Kidney (tissue), 14 donors: Measurements from ENCODE around the gene BAG2. TPM values are rescaled to one million over a fixed set of nuclear protein-coding genes. Genes with fewer than 3 reads are reported as not detected.

Experiments
- DNase-seq, 5 donors: peaks; one replicate each; pipeline ENCODE4 v3.0.0-alpha.2; 2013 to 2020
- FAIRE-seq: peaks from 2 replicates; lab custom pipeline; 2012; peaks lifted over from hg19 to GRCh38; lab: Jason Lieb, UNC
- H3K27ac ChIP-seq, 2 donors: one replicate each; pipeline ENCODE4 v1.7.0; 2013; ENCODE audit warnings: low read depth in 2 of 2, low read length in 2 of 2, inconsistent platforms in 1 of 2
- H3K27me3 ChIP-seq: one replicate; pipeline ENCODE4 v1.7.1; 2013; ENCODE audit warnings: low read length, inconsistent platforms; ENCODE audit not compliant: control insufficient read depth, insufficient read depth
- H3K36me3 ChIP-seq, 3 donors: one replicate each; pipeline versions ENCODE4 v1.7.0 to v1.7.1; 2013; ENCODE audit warnings: low read length in 3 of 3, control low read depth in 1 of 3, inconsistent platforms in 1 of 3; ENCODE audit not compliant: insufficient read depth in 3 of 3, control insufficient read depth in 2 of 3
- H3K4me1 ChIP-seq, 3 donors: one replicate each; pipeline versions ENCODE4 v1.7.0 to v1.7.1; 2013; ENCODE audit warnings: low read length in 3 of 3, inconsistent platforms in 1 of 3, low read depth in 1 of 3; ENCODE audit not compliant: control insufficient read depth in 2 of 3, insufficient read depth in 2 of 3
- H3K4me3 ChIP-seq, 3 donors: one replicate each; pipeline versions ENCODE4 v1.7.0 to v1.8.1; 2013; ENCODE audit warnings: low read length in 3 of 3, control low read depth in 1 of 3, inconsistent platforms in 1 of 3
- H3K9ac ChIP-seq, 3 donors: one replicate each; pipeline versions ENCODE4 v1.7.0 to v1.7.1; 2013; ENCODE audit warnings: low read length in 3 of 3, control low read depth in 1 of 3, inconsistent platforms in 1 of 3
- H3K9me3 ChIP-seq, 3 donors: one replicate each; pipeline versions ENCODE4 v1.7.0 to v1.7.1; 2013; ENCODE audit warnings: low read length in 3 of 3, control low read depth in 1 of 3, inconsistent platforms in 1 of 3; ENCODE audit not compliant: control insufficient read depth in 2 of 3, insufficient read depth in 1 of 3
- CTCF ChIP-seq: IDR thresholded peaks from 3 replicates; pipeline ENCODE4 v1.5.1; 2012; ENCODE audit warnings: mild to moderate bottlenecking, moderate library complexity, borderline replicate concordance; ENCODE audit not compliant: insufficient read depth; ENCODE audit errors: extremely low read depth
- intact Hi-C: fragments of 100-400 bp; cut with DNase I; formaldehyde crosslinking; loops from one replicate; pipeline ENCODE4 v1.11.1; 2022
- polyA plus RNA-seq: library from polyadenylated mRNA; stranded (reverse); fragments of 350-450 nt; fragmentation: Illumina TruSeq; extraction: RNeasy Lipid Tissue Mini Kit (QIAGEN cat#74804); gene quantifications from one replicate; pipeline ENCODE4 v1.2.3, GENCODE V29; 2014; ENCODE audit warnings: low read depth, low replicate concordance; ENCODE audit not compliant: insufficient read depth
- total RNA-seq: library from RNA; stranded (reverse); fragmentation: NEBNext Ultra II Directional; extraction: Animal tissue kit (Norgen Biotek cat#: 25700); gene quantifications from one replicate; pipeline ENCODE4 v1.2.1, GENCODE V29; 2021
- donor health status: control.
- donor health status: control.
- donor health status: control.
- donor health status: control.
- donor health status: control.
- donor health status: DM: yes; HTN: yes; CAD: no.
- donor health status: Normal renal cell carcinoma (clear cell type).

Gene BAG2
- total and polyA plus RNA-seq, 2 donors from 2014 or later, result 2.7 to 3.2 TPM

- H3K4me1 ChIP-seq, result no peaks in the 10 kb centered on the region
- intact Hi-C loops, result no loop called here
- no peak for TF ChIP-seq CTCF
- peaks cover 0 to 26% (median 13%) of the 10 kb centered on the region in 3 donors for H3K36me3 ChIP-seq
- no peaks in the 10 kb centered on the region for H3K27me3 ChIP-seq
- H3K9me3 ChIP-seq, result no peaks in the 10 kb centered on the region
- H3K27ac ChIP-seq, result no peak overlapping the region
- DNase-seq (no peak), FAIRE-seq (no peak)
- H3K9ac ChIP-seq, result no peak overlapping the region
- no peak overlapping the region for H3K4me3 ChIP-seq
Observed at GRCh38 chr6:57143690-57144089, 28.4 kb upstream of the BAG2 start.

GRCh38 chr6:57147401-57147800 is 24.7 kb upstream of the BAG2 start:
- H3K9ac ChIP-seq, result no peak overlapping the region
- H3K27me3 ChIP-seq, result no peaks in the 10 kb centered on the region
- no peaks in the 10 kb centered on the region for H3K9me3 ChIP-seq
- H3K36me3 ChIP-seq, result peaks cover 0 to 21% (median 11%) of the 10 kb centered on the region in 3 donors
- TF ChIP-seq CTCF, result no peak
- no peaks in the 10 kb centered on the region for H3K4me1 ChIP-seq
- DNase-seq (no peak), FAIRE-seq (no peak)
- H3K27ac ChIP-seq, result no peak overlapping the region
- intact Hi-C loops, result no loop called here
- no peak overlapping the region for H3K4me3 ChIP-seq

DNA sequence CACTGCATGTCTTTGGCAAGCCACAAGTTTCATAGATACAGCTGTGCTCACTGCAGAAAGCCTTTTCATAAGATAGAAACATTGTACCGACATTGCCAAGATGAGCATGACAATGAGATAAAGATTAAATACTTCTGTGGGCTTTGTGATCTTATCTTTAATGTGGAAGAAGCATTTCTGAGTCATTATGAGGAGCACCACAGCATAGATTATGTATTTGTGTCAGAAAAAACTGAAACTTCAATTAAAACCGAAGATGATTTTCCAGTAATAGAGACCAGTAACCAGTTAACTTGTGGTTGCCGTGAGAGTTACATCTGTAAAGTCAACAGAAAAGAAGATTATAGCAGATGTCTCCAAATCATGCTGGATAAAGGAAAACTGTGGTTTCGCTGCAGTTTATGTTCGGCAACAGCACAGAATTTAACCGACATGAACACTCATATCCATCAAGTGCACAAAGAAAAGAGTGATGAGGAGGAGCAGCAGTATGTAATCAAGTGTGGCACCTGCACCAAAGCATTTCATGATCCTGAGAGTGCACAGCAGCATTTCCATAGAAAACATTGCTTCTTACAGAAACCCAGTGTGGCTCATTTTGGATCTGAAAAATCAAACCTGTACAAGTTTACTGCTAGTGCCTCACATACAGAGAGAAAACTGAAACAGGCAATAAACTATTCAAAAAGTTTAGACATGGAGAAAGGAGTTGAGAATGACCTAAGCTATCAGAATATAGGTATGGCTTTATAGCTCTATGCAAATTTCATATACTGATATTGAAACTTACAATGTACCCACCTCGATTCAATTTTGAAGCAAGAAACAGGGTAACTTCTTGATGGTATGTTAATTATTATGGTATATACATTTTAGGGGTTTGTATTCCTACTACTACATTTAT is 23.9 kb upstream of the BAG2 start:
- intact Hi-C loops, result no loop called here
- no peak overlapping the region for H3K9ac ChIP-seq
- peaks cover 0 to 22% (median 16%) of the 10 kb centered on the region in 3 donors for H3K36me3 ChIP-seq
- H3K4me1 ChIP-seq, result no peaks in the 10 kb centered on the region
- no peaks in the 10 kb centered on the region for H3K9me3 ChIP-seq
- FAIRE-seq, result no peak
- H3K27ac ChIP-seq, result no peak overlapping the region
- H3K27me3 ChIP-seq, result no peaks in the 10 kb centered on the region
- DNase-seq, result no peak
- no peak overlapping the region for H3K4me3 ChIP-seq
- no peak for TF ChIP-seq CTCF
